ENCODE measurements around the gene CD1B.

DNA sequence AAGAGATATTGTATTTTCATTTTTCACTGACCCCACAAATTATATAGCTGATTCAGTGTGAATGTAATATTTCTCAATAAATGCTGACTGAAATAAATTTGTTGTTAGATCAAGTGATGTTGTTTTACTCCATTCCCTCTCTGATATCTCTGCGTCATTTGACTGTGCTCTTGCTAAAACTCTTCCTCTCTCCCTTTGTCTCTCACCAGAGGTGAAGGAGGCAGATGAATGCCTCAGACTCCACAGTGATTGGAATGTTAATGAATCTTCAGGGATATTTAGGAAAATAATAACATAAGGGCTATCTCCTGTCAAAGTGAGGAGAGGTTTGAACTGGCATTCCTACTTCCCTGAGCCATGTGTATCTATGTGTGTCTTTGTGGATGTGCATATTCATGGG, 26.1 kb upstream of the CD1B start:
- TF ChIP-seq CTCF (IDR thresholded peaks at IDR 0.05) (no peak), POLR2A (IDR thresholded peaks at IDR 0.05) (no peak)
